ENCODE measurements around the gene MBD3L2B. TPM values are rescaled to one million over a fixed set of nuclear protein-coding genes. Genes with fewer than 3 reads are reported as not detected.
"Not testable (repeated sequence)": the region's sequence is repeated elsewhere in the genome, so short reads cannot be mapped to it uniquely, and the experiment has no call there.

The MBD3L2B gene
- total RNA-seq, 1 donor from 2014 or later = 1.5 TPM

DNA sequence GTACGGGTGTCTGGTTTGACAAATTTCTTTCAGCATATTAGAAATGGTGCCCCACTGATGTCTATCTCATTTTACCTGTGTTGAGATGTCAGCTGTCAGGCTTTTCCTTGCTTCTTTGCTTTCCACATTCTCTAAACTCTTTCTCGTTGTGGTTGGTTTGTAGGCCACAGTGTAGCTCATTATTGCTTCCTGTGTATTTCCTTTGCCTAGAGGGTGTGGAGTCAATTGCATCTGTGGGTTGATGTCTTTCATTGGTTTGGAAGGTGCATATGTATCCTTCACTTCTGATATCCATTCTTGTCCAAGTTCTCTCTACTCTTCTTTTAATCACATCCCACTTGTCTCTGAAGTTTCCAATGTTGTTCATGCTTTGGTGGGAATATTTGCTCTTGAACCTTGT lies 20.3 kb upstream of the MBD3L2B start:
- not testable (repeated sequence) for DNase-seq; H3K36me3 Mint-ChIP-seq (ENCODE audit: unreplicated experiment); H3K27ac Mint-ChIP-seq (ENCODE audit: unreplicated experiment); H3K4me3 Mint-ChIP-seq (ENCODE audit: unreplicated experiment); H3K4me1 Mint-ChIP-seq (ENCODE audit: low read depth, unreplicated experiment); H3K27me3 Mint-ChIP-seq (ENCODE audit: unreplicated experiment); H3K9me3 Mint-ChIP-seq (ENCODE audit: unreplicated experiment)

DNA sequence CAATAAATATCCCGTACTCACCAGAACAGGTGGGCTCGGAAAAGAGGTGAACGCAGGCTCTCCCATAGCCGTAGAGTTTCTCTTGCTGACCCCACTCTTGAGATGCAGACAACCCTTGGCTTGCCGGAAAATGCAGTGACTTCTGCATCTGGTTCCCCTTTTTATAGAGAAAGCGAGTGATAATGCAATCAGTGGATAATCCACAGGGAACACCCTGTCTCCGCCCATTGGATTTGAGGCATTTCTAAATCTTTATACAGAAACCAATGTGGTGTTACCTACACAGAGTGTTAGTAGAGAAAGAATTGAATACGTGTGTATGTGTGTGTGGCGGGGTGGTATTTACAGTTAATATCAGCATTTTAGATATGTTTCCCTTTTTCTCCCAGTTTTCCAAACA lies 18.8 kb upstream of the MBD3L2B start, which contains the start of gene MBD3L4:
Gene MBD3L4, minus strand, starts transcription at position 101 of the 400 bp plus-strand sequence. Its CDS starts 35 bp downstream, at position 66.
- H3K27ac Mint-ChIP-seq (ENCODE audit: unreplicated experiment); H3K9me3 Mint-ChIP-seq (ENCODE audit: unreplicated experiment): not testable (repeated sequence)

DNA sequence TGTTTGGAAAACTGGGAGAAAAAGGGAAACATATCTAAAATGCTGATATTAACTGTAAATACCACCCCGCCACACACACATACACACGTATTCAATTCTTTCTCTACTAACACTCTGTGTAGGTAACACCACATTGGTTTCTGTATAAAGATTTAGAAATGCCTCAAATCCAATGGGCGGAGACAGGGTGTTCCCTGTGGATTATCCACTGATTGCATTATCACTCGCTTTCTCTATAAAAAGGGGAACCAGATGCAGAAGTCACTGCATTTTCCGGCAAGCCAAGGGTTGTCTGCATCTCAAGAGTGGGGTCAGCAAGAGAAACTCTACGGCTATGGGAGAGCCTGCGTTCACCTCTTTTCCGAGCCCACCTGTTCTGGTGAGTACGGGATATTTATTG lies 9.0 kb upstream of the MBD3L2B start, which contains the start of gene MBD3L5:
Gene MBD3L5, plus strand, starts transcription at position 301 of the 400 bp plus-strand sequence. Its CDS starts 34 bp downstream, at position 335.
- not testable (repeated sequence) for H3K36me3 Mint-ChIP-seq (ENCODE audit: unreplicated experiment); H3K9me3 Mint-ChIP-seq (ENCODE audit: unreplicated experiment); H3K4me1 Mint-ChIP-seq (ENCODE audit: low read depth, unreplicated experiment); H3K27ac Mint-ChIP-seq (ENCODE audit: unreplicated experiment); H3K4me3 Mint-ChIP-seq (ENCODE audit: unreplicated experiment); DNase-seq; H3K27me3 Mint-ChIP-seq (ENCODE audit: unreplicated experiment)

More for the DNA sequence above, 18.8 kb upstream of the MBD3L2B start, which contains the start of gene MBD3L4:
- not testable (repeated sequence) for H3K4me1 Mint-ChIP-seq (ENCODE audit: low read depth, unreplicated experiment); H3K27me3 Mint-ChIP-seq (ENCODE audit: unreplicated experiment); H3K36me3 Mint-ChIP-seq (ENCODE audit: unreplicated experiment); H3K4me3 Mint-ChIP-seq (ENCODE audit: unreplicated experiment); DNase-seq

GRCh38 chr19:7028790-7029189 lies 7.6 kb upstream of the MBD3L2B start:
- not testable (repeated sequence) for H3K9me3 Mint-ChIP-seq (ENCODE audit: unreplicated experiment); H3K36me3 Mint-ChIP-seq (ENCODE audit: unreplicated experiment); H3K4me1 Mint-ChIP-seq (ENCODE audit: low read depth, unreplicated experiment); H3K4me3 Mint-ChIP-seq (ENCODE audit: unreplicated experiment); DNase-seq; H3K27ac Mint-ChIP-seq (ENCODE audit: unreplicated experiment); H3K27me3 Mint-ChIP-seq (ENCODE audit: unreplicated experiment)

DNA sequence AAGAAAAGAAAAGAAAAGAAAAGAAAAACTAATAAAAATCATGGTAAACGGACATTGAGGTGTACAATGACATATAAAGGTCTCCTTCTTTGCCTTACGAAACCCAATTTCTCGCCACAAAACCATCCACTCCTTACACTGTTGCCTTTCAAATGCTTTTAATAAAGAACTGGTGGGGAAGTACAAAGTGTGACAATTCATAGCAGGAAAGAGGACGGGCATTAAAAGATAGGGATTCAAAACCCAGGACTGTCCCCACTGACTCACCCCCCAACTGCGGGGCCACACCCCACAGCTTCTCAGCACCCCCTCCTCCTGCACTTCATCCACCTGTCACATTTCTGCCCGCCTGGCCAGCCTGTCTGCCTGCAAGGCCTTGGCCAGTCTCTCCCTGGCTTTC lies 2.4 kb downstream of the MBD3L2B start:
- H3K27me3 Mint-ChIP-seq (ENCODE audit: unreplicated experiment) = no peaks in the 10 kb centered on the region
- peaks cover 1% of the 10 kb centered on the region for H3K9me3 Mint-ChIP-seq (ENCODE audit: unreplicated experiment)
- TF ChIP-seq CTCF (IDR thresholded peaks at IDR 0.05; ENCODE audit: partially characterized antibody, unreplicated experiment) = no peak
- no peak for DNase-seq
- no peak overlapping the region for H3K4me3 Mint-ChIP-seq (ENCODE audit: unreplicated experiment)
- no peak overlapping the region for H3K27ac Mint-ChIP-seq (ENCODE audit: unreplicated experiment)
- no peaks in the 10 kb centered on the region for H3K36me3 Mint-ChIP-seq (ENCODE audit: unreplicated experiment)
- H3K4me1 Mint-ChIP-seq (ENCODE audit: low read depth, unreplicated experiment) = no peaks in the 10 kb centered on the region

DNA sequence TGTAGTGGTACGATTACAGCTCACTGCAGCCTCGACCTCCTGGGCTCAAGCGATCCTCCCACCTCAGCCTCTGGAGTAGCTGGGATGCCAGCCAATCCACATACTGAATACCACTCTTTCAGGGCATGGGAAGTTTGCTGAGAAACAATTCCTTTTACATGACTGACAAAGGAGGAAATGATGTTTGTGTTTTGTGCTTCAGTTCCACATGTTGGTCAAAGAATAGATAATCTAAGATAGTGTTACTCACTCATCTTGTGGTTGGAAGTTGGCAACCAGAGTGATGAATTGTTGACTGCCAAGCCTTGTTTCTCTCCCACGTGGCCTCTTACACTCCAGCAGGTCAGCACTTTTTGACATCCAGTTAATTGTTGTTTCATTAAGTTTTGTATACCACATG lies 7.6 kb downstream of the MBD3L2B start:
- Mint-ChIP-seq H3K36me3 (ENCODE audit: unreplicated experiment) (no peaks in the 10 kb centered on the region), H3K4me3 (ENCODE audit: unreplicated experiment) (no peak overlapping the region), H3K9me3 (ENCODE audit: unreplicated experiment) (peaks cover 3% of the 10 kb centered on the region), H3K27ac (ENCODE audit: unreplicated experiment) (no peak overlapping the region), H3K27me3 (ENCODE audit: unreplicated experiment) (no peaks in the 10 kb centered on the region), H3K4me1 (ENCODE audit: low read depth, unreplicated experiment) (no peaks in the 10 kb centered on the region)
- no peak for TF ChIP-seq CTCF (IDR thresholded peaks at IDR 0.05; ENCODE audit: partially characterized antibody, unreplicated experiment)
- DNase-seq = no peak

GRCh38 chr19:7010722-7011593 lies 10.3 kb downstream of the MBD3L2B start:
- H3K27me3 Mint-ChIP-seq (ENCODE audit: unreplicated experiment) = no peaks in the 10 kb centered on the region
- no peaks in the 10 kb centered on the region for H3K4me1 Mint-ChIP-seq (ENCODE audit: low read depth, unreplicated experiment)
- TF ChIP-seq CTCF (IDR thresholded peaks at IDR 0.05; ENCODE audit: partially characterized antibody, unreplicated experiment) = no peak
- H3K36me3 Mint-ChIP-seq (ENCODE audit: unreplicated experiment) = no peaks in the 10 kb centered on the region
- no peak for DNase-seq
- peaks cover 3% of the 10 kb centered on the region for H3K9me3 Mint-ChIP-seq (ENCODE audit: unreplicated experiment)
- H3K4me3 Mint-ChIP-seq (ENCODE audit: unreplicated experiment) = no peak overlapping the region
- no peak overlapping the region for H3K27ac Mint-ChIP-seq (ENCODE audit: unreplicated experiment)
